ENCODE data around the gene CDK11B.
"Not testable (repeated sequence)": the region's sequence is repeated elsewhere in the genome, so short reads cannot be mapped to it uniquely, and the experiment has no call there.

The CDK11B gene

DNA sequence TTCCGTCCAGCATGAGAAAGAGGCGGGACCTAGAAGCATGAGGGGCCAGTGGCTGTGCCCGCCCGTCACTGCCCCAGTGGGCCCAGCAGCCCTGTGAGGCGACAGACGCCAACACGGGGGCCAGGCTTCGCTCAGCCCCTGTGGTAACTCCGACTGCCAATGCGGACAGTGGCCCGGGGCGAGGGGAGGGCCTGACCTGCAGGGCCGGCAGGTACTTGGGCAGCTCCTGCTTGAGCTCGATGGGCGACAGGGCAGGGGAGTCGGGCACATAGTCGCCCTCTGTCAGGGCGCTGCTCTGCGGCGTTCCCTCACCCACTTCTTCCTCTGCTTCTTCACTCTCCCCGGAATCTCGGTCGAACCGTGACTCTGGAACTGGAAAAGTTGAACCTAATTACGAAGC is 18.7 kb downstream of the CDK11B start:
- not testable (repeated sequence) for H3K9me3 ChIP-seq (ENCODE audit: severe bottlenecking); DNase-seq; H3K36me3 ChIP-seq; H3K4me3 ChIP-seq (ENCODE audit: low read depth, low read length); H3K27ac ChIP-seq; H3K27me3 ChIP-seq (ENCODE audit: insufficient read depth, low read depth, severe bottlenecking)

- H3K9me3 ChIP-seq (ENCODE audit: severe bottlenecking); H3K36me3 ChIP-seq; H3K27ac ChIP-seq; H3K27me3 ChIP-seq (ENCODE audit: insufficient read depth, low read depth, severe bottlenecking); H3K4me3 ChIP-seq (ENCODE audit: low read depth, low read length); DNase-seq: not testable (repeated sequence)
Observed at GRCh38 chr1:1639368-1639767, 19.4 kb downstream of the CDK11B start.

DNA sequence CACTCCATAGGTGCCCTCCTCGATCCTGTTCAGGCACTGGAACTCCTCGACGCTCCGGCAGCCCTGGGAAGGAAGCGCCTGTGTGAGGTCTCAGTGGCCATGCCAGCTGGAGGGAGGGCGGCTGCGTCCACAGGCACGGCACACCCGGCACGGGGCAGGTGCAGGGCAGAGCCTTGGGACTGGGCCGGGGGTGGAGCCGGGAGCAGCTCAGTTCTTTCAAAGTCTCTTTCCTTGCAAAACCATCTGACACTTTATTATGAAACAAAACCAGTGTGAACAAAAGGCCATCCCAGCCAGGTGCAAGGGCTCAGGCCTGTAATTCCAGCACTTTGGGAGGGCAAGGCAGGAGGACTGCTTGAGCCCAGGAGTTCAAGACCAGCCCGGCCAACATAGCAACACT is 20.3 kb downstream of the CDK11B start:
- not testable (repeated sequence) for H3K4me3 ChIP-seq (ENCODE audit: low read depth, low read length); H3K9me3 ChIP-seq (ENCODE audit: severe bottlenecking); H3K27me3 ChIP-seq (ENCODE audit: insufficient read depth, low read depth, severe bottlenecking); H3K27ac ChIP-seq; H3K36me3 ChIP-seq; DNase-seq

DNA sequence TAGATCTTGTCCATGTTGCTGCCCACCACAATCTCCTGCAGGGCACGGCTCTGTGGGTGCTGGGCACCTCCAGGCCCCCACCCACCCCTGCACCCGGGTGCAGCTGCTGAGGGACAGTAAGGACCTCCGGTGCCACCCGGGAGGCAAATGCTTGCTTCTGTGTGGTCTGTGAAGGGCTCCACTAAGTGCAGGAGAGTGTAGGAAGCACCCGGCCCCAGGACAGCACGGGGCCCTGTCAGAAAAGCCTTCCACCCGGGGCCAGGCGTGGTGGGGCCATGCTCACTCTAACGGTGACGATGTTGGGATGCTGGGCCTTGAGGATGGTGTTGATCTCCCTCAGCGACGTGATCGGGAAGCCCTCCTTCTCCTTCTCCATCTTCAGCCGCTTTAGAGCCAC is 21.3 kb downstream of the CDK11B start:
- DNase-seq; H3K9me3 ChIP-seq (ENCODE audit: severe bottlenecking); H3K27me3 ChIP-seq (ENCODE audit: insufficient read depth, low read depth, severe bottlenecking); H3K36me3 ChIP-seq; H3K27ac ChIP-seq; H3K4me3 ChIP-seq (ENCODE audit: low read depth, low read length): not testable (repeated sequence)

GRCh38 chr1:1636621-1637478 is 22.0 kb downstream of the CDK11B start:
- H3K27me3 ChIP-seq (ENCODE audit: insufficient read depth, low read depth, severe bottlenecking); H3K9me3 ChIP-seq (ENCODE audit: severe bottlenecking); H3K4me3 ChIP-seq (ENCODE audit: low read depth, low read length); H3K36me3 ChIP-seq; H3K27ac ChIP-seq; DNase-seq: not testable (repeated sequence)

DNA sequence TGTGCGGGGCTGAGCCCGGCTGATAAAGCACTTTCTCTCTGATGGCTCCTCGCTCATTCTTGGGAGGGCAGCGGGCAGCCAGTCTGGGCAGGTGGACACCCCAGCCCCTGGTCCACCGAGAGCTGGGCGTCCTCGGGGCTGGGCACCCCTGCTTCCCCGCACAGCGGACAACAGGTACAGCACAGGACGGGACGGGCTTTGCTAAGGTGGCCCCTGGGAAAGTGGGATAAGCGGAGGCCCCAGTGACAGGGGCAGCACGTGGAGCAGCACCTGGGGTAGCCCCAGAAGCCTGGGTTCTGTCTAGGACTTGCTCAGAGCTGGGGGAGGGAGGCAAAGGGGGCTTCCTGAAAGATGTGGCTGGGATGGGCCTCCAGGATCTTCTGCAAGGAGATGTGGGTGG is 24.2 kb downstream of the CDK11B start:
- H3K4me3 ChIP-seq (ENCODE audit: low read depth, low read length); H3K36me3 ChIP-seq; H3K27me3 ChIP-seq (ENCODE audit: insufficient read depth, low read depth, severe bottlenecking); H3K9me3 ChIP-seq (ENCODE audit: severe bottlenecking); DNase-seq; H3K27ac ChIP-seq: not testable (repeated sequence)

DNA sequence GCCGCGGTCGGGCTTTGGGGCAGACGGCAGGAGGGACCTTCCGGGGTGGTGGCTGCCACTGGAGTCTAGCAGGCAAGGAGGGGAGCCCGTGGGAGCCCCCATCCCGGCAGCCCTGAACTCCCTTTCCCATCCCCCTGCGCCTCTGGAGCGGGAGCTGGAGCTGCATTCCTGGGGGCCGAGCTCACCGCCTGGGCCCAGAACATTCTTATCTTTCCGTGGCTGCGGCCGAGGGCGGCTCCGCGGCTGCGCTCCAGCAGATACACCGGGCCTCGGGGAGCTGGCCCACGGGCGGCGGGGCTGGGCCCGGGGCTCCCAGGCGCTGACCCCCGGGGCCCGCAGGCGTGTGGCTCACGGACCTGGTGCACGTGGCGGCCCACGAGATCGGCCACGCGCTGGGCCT is 25.4 kb downstream of the CDK11B start:
- H3K4me3 ChIP-seq (ENCODE audit: low read depth, low read length); H3K36me3 ChIP-seq; H3K27me3 ChIP-seq (ENCODE audit: insufficient read depth, low read depth, severe bottlenecking); H3K9me3 ChIP-seq (ENCODE audit: severe bottlenecking); H3K27ac ChIP-seq; DNase-seq: not testable (repeated sequence)

DNA sequence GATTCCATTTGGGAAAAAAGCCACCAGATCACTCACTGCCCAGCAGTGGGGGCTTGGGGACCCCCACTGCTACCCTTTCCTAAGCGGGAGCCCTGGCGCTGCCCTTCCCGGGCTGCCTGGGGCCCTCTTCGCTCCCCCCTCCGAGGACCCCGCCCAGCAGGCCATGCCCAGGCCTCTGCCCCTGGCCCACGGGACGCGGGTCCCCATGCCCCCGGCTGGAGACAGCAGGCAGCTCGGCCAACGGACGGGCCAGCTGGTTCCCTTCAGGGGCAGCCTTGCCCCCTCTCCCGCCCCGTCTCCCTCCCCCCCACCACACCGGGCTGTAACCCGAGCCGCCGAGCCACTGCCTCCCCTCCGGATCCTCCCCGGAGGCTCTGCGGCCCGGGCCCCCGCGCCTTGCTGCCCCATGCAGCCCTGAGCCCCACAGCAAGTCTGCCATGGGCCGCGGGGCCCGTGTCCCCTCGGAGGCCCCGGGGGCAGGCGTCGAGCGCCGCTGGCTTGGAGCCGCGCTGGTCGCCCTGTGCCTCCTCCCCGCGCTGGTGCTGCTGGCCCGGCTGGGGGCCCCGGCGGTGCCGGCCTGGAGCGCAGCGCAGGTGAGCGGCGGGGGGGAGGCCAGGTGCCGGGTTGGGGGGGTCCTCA is 26.9 kb downstream of the CDK11B start, which contains the start of gene MMP23B:
Gene MMP23B (plus strand): TSS at position 392 of the 639 bp plus-strand sequence. CDS start 46 bp downstream, at position 438.
- TF ChIP-seq CTCF (IDR thresholded peaks at IDR 0.05; ENCODE audit: low read depth, low read length) = no peak
- Histone ChIP-seq H3K36me3 (peaks cover 3% of the 10 kb centered on the region; the same call in 1 of the 2 replicates), H3K27me3 (ENCODE audit: insufficient read depth, low read depth, severe bottlenecking) (no peaks in the 10 kb centered on the region), H3K4me3 (ENCODE audit: low read depth, low read length) (no peak within 1 kb of the TSS), H3K27ac (no peak within 1 kb of the TSS), H3K9me3 (ENCODE audit: severe bottlenecking) (no peaks in the 10 kb centered on the region)
- no peak for DNase-seq

DNA sequence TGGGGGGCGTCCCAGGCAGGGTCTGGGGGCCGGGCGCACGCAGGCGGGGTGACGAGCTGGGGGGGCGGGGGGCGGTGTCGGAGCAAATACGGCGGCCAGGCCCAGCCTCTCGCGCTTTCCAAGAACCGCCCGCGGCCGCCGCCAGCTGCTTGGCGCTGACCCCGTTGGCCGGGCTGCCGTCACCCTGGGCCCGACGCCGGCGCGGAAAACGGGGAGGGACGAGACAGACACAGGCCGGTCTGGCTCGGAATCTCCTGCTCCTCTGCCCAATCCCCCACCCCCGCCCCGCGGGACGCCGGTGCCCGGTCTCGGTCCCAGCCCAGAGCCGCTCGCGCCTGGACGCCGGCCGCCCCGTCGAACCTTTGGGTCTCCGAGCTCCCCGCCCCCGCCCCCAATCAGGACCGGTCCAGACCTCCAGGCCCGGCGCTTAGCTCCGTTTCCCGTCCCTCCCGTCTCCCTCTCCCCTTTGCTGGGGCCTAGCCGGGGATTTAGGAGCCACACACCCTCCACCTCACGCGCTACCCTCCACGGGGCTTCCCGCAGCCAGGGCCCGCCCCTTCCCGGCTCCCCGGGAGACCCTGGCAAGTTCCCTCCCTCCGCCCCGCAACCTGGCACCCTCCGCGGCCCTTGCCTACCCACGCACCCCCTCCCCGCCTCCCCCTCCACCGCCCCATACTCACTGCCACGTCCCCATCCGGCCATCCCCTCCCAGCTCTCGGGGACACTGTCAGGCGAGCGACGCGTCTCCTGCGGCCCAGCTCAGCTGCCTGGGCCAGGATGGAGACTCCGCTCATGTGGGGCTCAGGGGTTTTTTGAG is 27.6 kb downstream of the CDK11B start:
- no peak for DNase-seq
- Histone ChIP-seq H3K27ac (no peak overlapping the region), H3K4me3 (ENCODE audit: low read depth, low read length) (no peak overlapping the region)

More for the DNA sequence above, 27.6 kb downstream of the CDK11B start:
- no peaks in the 10 kb centered on the region for H3K36me3 ChIP-seq
- TF ChIP-seq CTCF (IDR thresholded peaks at IDR 0.05; ENCODE audit: low read depth, low read length) = no peak
- no peaks in the 10 kb centered on the region for H3K9me3 ChIP-seq (ENCODE audit: severe bottlenecking)
- no peaks in the 10 kb centered on the region for H3K27me3 ChIP-seq (ENCODE audit: insufficient read depth, low read depth, severe bottlenecking)
